HG03095 (cell line): ENCODE measurements around the gene TUBGCP5.

Source experiments
- ATAC-seq: cut with Tn5 transposase; IDR thresholded peaks from one replicate; pipeline ENCODE4 v1.9.1; 2021; ENCODE audit warnings: moderate library complexity; ENCODE audit not compliant: unreplicated experiment

The TUBGCP5 gene

DNA sequence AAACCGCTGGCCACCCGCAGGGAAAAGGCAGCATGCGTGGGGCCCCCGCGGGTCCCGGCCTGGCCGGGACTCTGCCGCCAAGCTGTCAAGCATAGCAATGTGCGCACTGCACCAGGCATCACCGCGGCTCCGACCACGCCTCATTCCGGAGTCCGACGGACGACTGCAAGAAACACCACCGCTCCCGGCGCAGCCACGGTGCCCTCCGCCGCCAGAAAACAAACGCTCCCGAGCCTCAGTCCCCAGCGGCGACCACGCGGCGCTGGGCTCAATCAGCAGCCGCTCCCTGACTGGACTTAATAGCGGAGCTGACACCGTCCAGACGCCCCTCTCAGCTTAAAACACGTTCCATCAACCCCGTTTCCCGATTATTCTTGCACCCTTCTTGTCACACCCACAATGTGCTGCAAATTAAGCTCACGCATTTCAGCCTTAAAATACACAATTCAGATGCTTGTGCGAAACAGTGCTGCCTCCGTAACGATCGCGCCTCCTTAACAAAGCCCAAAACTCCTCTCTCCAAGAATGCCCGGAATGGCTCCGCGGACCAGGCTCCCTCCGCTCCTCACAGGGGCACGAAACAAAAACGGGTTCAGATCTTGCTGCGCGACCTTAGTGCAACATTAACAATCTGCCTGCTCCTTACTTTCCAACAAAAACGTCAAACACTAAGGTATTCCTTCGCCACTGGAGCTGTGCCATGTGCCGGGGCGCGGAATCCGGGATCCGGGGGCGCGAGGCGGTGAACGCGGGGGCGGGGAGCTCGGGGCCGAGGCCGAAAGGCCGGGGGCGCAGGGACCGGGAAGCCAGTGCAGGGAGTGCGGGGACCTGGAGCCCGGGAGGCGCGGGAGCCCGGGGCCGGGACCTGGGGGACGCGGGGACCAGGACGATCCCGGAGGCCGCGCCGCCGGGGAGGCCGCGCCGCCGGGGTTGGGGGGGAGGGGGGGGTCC, 59.9 kb downstream of the TUBGCP5 start:
- ATAC-seq, result no peak

DNA sequence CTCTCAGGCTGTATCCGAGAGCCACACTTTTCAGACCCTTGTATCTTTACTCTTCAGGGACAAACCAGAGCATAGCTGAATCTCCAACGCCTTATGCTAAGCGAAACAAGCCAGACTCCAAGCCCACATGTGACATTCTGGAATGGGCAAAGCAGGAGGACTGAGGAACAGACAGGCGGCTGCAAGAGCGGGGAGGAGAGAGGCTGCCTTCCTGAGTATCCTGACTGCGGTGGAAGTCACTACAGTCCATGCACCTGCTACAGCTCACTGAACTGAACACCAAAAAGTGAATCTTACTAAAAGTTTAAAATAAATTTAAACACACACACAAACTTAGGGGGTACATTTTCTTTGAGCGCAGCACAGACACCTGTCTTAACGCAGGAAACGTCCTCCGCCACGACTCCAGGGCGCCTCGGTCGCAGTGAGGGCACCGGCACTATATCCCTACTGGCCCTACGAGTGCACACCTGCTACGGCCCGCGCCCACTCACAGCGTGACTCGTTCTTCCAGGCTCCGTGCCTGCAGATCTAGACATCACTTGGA, 60.6 kb downstream of the TUBGCP5 start:
- no peak for ATAC-seq

DNA sequence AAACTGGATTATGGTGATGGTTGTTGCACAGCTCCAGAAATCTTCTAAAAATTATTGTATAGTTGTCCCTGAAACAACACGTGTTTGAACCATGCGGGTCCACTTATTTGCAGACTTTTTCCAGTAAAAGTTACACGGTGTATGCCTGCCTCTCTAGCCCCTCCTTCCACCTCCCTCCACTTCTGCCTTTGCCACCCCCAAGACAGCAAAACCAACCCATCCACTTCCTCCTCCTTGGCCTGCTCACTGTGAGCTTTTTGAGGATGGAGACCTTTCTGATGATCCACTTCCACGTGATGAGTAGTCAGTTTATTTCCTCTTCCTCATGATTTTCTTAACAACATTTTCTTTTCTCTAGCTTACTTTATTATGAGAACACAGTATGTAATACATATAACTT, 64.6 kb downstream of the TUBGCP5 start:
- no peak for ATAC-seq

DNA sequence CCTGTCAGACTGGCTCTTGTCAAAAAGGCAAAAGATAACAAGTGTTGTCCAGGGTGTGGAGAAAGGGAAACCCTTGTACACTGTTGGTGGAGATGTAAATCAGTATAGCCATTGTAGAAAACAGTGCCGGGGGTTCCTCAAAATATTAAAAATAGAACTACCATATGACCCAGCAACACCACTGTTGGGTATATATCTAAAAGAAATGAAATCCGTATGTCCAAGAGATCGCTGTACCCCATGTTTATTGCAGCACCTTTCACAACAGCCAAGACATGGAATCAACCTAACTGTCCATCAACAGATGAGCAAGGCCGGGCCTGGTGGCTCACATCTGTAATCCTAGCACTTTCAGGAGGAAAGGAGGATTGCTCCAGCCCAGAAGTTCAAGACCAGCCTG, 65.4 kb downstream of the TUBGCP5 start:
- no peak for ATAC-seq

DNA sequence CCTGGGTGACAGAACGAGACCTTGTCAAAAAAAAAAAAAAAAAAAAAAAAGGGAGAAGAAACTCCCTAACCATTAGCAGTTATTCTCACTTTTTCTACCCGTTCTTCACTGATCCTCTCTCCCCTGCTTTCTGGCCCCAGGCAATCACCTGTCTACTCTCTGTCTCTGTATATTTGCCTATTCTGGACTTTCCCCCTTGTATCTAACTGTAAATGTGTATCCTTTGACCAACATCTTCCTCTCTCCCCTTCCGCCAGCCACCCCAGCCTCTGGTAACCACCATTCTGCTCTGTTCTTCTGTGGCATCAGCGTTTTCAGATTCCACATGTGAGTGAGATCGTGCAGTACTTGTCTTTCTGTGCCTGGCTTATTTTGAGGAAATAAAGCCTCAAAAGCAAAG, 66.1 kb downstream of the TUBGCP5 start:
- peak; percentile 84 for ATAC-seq

DNA sequence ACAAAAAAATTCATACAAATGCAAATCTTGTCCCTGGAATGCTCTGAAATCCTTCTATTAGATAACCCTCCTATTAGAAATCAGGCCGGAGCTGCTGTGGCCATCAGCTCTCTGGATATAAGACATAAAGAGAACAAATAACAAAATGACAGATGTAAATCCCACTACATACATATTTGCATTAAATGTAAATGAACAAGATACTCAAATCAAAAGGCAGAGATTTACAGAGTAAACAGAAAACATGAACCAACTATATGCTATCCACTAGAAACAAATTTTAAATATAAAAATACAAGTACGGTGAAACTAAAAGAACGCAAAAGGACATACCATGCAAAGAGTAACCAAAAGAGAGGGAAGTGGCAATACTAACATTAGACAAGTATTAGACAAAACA, 69.9 kb downstream of the TUBGCP5 start:
- ATAC-seq, result no peak

DNA sequence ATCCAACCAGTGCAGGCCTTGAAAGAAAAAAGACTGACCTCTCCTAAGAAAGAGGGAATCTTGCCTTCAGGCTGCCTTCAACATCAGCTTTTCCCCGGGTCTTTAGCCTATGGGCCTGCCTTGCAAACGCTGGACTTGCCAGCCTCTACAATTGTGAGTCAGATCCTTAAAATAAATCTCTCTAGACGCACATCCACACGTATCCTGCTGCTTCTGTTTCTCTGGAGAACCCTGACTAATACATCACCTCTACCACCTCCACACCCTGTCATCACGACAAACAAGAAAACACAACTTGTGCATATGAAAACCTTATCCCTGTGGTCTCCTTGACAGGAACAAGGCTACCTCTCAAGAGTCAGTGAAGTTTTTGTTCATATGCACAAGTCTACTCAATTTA, 71.0 kb downstream of the TUBGCP5 start:
- no peak for ATAC-seq

DNA sequence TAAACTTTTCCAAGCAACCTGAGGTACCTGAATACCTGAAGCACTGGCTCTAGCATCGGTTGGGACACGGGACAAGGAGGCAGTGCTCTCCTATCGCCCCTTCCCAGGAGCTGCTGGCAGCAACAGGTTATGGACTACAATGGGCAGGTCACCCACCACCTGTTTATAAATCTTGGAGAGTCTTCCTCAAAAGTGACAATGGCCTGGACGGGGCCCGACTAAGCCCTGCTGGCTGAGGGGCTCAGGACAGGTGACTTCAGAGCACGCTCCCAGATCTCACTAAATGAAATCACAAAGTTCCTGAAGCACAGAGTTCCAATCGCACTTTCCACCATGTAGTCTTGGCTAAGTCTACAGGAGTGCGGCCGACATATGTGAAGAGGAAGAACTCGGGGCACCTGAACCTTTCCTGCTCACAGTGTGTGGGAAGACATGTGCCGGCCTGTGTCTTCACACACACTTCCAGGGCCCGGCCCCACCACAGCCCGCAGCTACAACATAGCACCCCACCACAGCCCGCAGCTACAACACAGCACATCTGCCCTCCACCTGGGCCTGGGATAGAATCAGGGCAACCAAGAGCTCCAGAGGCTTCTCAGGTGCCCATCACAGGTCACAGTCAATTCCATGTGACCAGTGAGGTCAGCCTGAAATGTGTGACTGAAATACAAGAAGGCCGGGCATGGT, 72.1 kb downstream of the TUBGCP5 start:
- no peak for ATAC-seq

DNA sequence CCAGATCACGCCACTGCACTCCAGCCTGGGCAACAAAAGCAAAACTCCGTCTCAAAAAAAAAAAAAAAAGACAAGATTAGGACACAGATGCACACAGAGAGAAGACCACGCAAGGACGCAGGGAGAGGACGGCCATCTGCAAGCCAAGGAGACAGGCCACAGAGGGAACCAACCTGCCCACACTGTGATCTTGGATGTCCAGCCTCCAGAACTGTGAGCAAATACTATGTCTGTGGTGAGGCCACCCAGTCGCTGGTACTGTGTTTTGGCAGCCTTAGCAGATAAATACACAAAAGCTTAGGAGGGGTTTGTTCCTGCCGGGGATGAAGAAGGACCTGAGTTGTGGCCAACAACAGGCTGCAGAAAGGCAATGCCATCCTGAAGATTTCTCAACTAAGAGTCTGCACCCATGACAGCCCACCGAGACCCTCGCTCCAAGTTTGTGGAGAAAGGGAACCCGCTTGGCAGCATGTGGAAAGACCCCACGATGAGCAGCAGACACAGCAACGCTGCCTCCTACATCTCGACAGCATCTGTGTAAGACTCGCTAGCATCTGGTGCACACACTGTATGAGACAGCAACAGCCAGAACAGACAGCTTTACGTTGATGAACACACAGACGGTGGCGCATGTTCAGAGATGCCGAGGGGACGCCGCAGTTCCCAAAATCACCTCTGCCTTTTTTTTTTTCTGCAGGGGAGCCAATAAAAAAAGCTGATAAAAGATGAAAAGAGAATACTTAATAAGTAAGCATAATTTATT, 72.9 kb downstream of the TUBGCP5 start:
- no peak for ATAC-seq

DNA sequence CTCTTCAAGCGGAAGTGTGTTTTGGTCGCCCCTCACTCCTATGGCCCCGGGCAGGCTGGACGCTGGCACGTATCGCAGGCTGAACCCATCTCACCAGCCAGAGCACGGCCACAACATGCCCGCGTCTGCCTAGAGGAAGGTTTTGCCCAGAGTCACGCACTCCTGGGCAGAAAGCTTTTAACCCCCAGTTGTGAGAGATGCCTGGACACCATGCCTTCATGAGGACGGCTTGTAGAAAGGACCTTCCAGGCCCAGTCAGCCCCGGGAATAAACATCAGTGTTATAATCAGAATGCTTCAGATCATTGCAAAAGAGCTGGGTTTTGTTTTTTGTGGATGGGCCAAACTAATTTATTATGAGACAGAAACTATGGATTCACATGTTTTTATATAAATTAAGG, 75.7 kb downstream of the TUBGCP5 start:
- ATAC-seq, result no peak

DNA sequence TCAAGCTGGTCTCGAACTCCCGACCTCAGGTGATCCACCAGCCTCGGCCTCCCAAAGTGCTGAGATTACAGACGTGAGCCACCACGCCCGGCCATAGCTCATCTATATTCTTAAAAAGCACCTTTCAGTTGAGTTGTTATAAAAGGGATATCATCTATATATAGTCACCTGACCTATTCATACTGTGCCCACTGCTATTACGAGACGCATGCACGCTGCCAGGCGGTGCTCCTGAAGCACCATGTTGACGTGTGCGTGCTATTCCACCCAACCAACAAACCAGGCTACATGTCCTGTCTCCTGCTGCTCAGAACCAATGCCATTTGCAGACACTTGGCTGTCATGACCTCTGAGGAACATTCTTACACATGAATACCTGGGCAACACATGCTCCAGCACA, 76.8 kb downstream of the TUBGCP5 start:
- no peak for ATAC-seq

DNA sequence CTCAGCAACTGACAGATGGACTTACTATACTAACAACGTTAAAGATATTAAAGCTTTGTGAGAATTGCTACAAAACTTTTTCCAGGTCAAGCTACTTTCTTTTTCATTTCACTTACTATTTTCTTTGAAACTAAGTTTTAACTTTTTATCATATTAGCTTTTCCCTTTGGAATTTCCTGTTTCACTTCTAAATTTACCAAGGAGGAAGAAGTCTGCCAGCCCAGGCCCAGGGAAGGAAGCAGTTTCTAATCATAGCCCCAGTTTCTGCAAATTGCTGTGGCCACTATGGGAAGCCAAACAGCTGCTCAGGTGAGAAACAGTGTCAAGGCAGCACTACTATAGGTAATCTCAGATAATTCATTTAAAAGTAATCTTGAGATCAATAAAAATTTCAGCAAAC, 77.6 kb downstream of the TUBGCP5 start:
- ATAC-seq, result no peak

DNA sequence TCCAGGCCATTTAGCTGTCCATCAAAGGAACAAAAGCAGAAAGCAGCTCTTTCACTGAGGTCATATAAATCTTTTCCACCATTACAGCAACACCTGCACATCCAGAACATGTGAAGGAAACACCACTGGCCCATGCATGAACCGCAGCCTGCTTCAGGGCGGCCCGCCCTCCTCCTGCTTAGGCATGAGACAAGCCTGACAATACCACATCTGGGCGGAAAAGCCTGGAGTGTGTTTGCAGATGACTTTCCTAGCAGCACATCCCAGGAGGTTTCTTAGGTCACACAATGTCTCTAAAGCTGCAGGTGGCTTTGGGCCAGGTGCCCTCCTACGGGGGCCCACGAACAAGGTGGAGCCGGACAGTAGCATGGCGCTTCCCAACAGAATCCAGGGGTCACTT, 78.8 kb downstream of the TUBGCP5 start:
- no peak for ATAC-seq

DNA sequence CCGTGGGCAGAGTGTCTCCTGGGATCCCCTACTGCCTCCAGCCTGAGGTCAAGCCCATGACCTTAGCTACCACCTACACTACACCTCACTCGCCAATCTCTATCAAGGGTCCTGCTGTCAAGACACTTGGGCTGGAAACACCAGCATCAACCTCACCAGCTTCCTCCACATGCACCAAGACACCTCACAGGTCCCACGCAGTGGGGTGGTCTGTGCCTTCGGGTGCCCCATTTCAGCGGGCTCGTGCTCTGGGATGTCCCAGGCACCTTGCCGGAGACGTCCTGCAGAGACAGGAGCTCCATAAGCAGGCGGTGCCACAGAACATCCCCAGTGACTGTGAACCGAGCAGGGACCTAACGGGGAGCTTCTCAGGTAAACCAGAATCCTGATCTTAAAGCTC, 79.2 kb downstream of the TUBGCP5 start:
- ATAC-seq, result no peak

DNA sequence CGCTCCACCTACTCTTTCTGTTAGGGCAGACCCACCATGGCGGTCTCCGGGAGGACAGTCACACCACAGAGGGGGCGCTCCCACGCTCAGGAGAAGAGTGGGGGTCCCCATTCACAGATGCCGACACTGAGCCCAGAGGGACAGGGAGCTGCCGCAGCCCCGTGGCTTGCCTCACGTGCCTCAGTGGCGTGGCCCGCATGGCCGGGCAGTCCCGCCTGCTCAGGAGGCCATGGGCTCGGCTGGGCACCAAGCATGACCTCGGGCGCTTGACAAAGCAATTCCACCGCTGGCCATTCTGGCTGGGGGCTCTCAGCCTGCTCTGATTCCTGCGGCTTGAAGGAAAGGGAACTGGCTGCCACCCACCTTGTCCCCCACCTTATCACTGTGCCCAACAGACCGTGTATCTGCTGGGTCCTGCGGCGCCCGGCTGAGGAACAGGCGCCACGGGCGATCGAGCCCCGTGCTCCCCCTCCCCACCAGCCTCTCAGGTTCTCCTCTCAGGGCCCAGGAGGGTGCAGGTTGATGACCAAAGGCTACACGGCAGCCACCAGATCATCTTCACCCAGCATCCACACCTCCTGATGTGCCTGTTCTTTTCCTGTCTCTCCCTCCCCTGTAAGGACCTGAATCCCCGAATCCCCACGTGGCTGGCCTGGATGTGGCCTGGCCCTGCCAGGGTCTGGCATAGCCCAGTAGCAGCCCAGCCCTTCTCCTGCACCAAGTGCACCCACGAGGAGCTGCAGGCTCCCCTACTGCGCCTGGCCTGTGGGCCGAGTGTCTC, 79.9 kb downstream of the TUBGCP5 start:
- no peak for ATAC-seq

DNA sequence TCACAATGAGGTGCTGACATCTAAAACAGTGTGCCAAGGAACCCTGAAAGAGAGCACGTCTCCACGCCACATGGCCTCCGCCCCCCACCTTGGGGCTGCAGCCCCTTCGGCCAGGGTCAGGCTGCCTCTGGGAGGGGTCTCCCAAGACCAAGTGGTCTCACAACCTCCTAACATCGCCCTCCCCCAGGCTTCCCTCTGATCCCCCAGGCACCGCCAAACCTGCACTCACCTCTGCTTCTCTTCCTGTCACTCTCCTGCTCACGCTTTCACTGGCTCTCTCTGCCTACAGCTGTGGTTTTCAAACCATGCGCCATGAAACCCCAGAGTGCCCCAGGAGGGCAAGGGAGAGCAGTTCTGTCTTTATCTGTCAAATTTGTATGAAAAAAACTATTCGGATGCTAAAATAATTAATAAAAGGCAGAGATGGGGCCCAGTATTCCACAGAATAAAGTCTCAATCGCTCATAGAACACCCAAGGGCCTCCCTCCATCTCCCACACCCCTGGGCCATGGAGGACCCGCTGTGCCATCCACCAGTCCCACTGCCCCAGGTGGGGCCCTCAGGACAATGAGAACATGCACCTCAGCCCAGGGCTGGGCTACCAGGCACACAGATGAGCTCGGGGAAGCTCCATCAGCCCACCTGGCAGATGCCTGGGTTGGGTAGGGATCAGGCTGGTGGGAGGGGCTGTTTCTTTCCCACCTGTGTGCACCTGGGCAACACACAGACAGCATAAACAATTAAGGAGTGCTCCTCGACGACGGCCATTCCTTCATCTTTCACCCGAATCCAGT, 80.7 kb downstream of the TUBGCP5 start:
- ATAC-seq, result no peak

DNA sequence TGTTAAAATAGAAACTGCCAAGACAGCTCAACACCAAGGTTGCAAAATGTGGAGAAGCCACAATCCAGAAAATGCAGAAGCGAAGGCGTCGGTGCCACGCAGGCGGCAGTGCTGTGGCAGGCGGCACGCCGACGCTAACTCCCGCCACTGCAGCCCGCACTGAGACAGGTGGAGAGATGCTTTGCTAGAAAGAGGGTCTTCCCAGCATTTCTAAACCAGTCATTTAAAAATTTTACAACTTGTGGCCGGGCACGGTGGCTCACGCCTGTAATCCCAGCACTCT, 82.5 kb downstream of the TUBGCP5 start:
- ATAC-seq, result no peak

DNA sequence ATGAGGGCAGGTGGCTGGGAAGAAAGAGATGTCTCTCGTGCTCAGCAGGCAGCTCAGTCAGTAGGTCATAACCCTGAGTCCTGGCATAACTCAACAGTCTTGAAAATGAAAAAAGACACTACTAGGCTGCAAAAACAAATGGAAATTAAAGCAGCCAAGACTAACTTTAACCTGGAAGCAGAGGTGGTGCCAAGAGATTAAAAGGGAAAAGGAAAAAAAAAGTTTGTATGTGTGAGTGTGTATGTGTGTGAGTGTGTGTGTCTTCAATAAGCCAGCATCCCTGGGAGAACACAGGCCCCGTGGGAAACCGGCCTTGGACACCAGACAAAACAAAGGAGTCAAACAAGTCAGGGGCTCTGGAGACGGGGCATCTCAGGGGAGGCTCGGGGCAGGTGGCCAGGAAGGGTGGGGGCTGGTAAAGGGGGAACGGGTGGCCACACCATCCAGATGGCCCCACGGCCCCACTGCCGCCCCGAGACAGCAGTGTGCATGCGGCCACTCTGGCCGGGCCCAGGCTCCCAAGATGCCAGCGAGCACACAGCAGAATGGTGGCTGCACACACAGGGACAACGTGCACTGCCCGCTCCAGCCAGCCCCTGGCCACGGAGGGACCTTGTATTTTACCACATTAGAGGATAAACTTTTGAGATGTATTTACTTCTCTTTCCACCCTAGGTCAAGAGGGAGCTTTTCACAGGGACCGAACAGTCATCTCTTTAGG, 83.0 kb downstream of the TUBGCP5 start:
- ATAC-seq, result no peak

DNA sequence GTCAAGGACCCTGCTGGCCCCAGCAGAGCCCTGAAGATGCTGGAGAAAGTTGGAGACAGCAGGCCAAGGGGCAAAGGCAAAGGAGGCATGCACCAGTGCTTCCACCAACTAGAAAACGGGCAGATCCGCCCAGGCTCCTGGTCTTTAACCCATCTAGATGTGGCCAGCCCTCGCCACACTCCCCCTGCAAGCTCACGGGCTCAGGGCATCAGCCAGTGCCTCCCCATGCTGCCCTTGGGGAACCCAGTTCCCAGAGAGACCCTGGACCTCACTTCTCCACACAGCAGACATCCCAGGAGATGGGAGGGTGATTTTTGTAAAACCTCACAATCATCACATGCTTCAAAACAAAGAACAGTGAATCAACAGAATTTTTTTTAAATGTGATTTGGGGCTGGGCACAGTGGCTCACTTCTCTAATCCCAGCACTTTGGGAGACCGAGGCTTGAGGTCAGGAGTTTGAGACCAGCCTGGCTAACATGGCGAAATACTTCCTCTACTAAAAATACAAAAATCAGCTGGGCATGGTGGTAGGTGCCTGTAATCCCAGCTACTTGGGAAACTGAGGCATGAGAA, 83.7 kb downstream of the TUBGCP5 start:
- ATAC-seq, result no peak
